Measurements from ENCODE around the gene SLC29A3. TPM values are rescaled to one million over a fixed set of nuclear protein-coding genes. Genes with fewer than 3 reads are reported as not detected.

SLC29A3 gene
- polyA plus RNA-seq, 1 of the 3 experiments (the other 2 are of a cell fraction): 3.8 TPM

GRCh38 chr10:71346731-71347130 is 27.7 kb downstream of the SLC29A3 start:
- no peaks in the 10 kb centered on the region for H3K27me3 ChIP-seq (ENCODE audit: insufficient read depth)
- no peak overlapping the region for H3K9ac ChIP-seq
- no peak overlapping the region for H3K4me2 ChIP-seq
- H3K36me3 ChIP-seq (replicated peaks in 1 of 2; ENCODE audit: control insufficient read depth in 1 of 2, insufficient read depth in 2 of 2, low read length in 1 of 2): no peaks in the 10 kb centered on the region
- ChIA-PET POLR2A (no interaction called here), CTCF (interaction anchor here (0.6 to 1.0 kb wide), 4 partner anchors 13 to 117 kb away, joined by 3 read pairs; partner anchors contain the start of gene SLC29A3)
- H3K4me3 ChIP-seq (ENCODE audit: low read depth in 2 of 2, low read length in 1 of 2): no peak overlapping the region
- no peaks in the 10 kb centered on the region for H3K9me2 ChIP-seq
- no peaks in the 10 kb centered on the region for H4K20me1 ChIP-seq (ENCODE audit: insufficient read depth)
- no peaks in the 10 kb centered on the region for H3F3A ChIP-seq (replicated peaks; ENCODE audit: insufficient read depth)
- H2AFZ ChIP-seq (ENCODE audit: low read depth): no peak overlapping the region
- H3K79me2 ChIP-seq (ENCODE audit: insufficient read depth): no peaks in the 10 kb centered on the region
- WGBS (ENCODE audit: low lambda C conversion rate): 92% methylated on average over 2 of the region's 3 CpGs
- no peaks in the 10 kb centered on the region for H3K9me3 ChIP-seq
- no peak overlapping the region for H3K27ac ChIP-seq (ENCODE audit: low read depth in 2 of 2, low read length in 1 of 2)
- peaks cover 0 to 10% of the 10 kb centered on the region in 2 experiments; a peak in 1 of 4 replicates for H3K4me1 ChIP-seq (ENCODE audit: control insufficient read depth in 1 of 2, insufficient read depth in 2 of 2, low read depth in 1 of 2, low read length in 1 of 2)
- no peak for DNase-seq
- TF ChIP-seq YY1 (IDR thresholded peaks at IDR 0.05; ENCODE audit: low read depth) (no peak), MAX (IDR thresholded peaks at IDR 0.05; ENCODE audit: low read depth) (no peak), SMC3 (IDR thresholded peaks at IDR 0.05; ENCODE audit: low read depth, low read length) (no peak), NFIC (IDR thresholded peaks at IDR 0.05; ENCODE audit: borderline replicate concordance) (no peak), FOXJ3 (CRISPR knock-in tag; IDR thresholded peaks at IDR 0.05) (no peak), IRF3 (IDR thresholded peaks at IDR 0.05; ENCODE audit: low read depth, low read length) (no peak), POLR2AphosphoS5 (IDR thresholded peaks at IDR 0.05; ENCODE audit: low read depth, low read length) (no peak), ELF1 (IDR thresholded peaks at IDR 0.05) (no peak), RCOR1 (IDR thresholded peaks at IDR 0.05; ENCODE audit: low read length) (no peak), RXRA (IDR thresholded peaks at IDR 0.05; ENCODE audit: borderline replicate concordance, low read depth) (no peak), USF1 (IDR thresholded peaks at IDR 0.05; ENCODE audit: borderline replicate concordance, low read depth) (no peak), EP300 (IDR thresholded peaks at IDR 0.05; ENCODE audit: borderline replicate concordance in 1 of 2, low read depth in 1 of 2, low read length in 1 of 2) (no peak), RAD21 (IDR thresholded peaks at IDR 0.05; ENCODE audit: low read length) (no peak), JUND (IDR thresholded peaks at IDR 0.05) (no peak), GATA2 (CRISPR knock-in tag; IDR thresholded peaks at IDR 0.05) (no peak), MXI1 (IDR thresholded peaks at IDR 0.05; ENCODE audit: low read depth, low read length) (no peak), TAF1 (IDR thresholded peaks at IDR 0.05; ENCODE audit: borderline replicate concordance, low read depth, low read length) (no peak)

Data from SK-N-SH (cell line).